NCI-H2227 (cell line): ENCODE data around the gene IRF9.
A peak's percentile ranks its signal among the peaks of the same experiment; 100 is the strongest.
"Not testable (repeated sequence)": the region's sequence is repeated elsewhere in the genome, so short reads cannot be mapped to it uniquely, and the experiment has no call there.

Experiments
- DNase-seq: peaks from one replicate; lab custom pipeline; 2025; ENCODE audit not compliant: unreplicated experiment; lab: John Stamatoyannopoulos, UW

The IRF9 gene

DNA sequence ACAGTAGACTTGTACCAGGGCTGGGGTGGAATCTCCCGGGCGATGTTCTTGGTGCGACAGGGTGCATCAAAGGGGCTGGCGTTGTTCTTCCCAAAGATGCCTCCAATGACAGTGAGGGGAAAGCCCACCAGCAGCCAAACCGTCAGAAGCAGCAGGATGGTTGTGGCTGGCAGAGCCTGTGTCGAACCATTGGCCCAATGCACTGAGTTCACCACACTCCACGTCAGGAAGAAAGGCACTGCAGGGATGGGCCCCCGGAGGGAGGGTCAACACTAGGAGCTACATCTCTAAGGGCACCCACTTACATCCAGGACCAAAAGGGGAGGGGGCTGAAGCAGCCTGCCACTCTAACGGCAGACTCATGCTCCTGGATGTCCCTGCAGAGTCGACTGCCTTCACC, 29.4 kb downstream of the IRF9 start:
- no peak for DNase-seq

DNA sequence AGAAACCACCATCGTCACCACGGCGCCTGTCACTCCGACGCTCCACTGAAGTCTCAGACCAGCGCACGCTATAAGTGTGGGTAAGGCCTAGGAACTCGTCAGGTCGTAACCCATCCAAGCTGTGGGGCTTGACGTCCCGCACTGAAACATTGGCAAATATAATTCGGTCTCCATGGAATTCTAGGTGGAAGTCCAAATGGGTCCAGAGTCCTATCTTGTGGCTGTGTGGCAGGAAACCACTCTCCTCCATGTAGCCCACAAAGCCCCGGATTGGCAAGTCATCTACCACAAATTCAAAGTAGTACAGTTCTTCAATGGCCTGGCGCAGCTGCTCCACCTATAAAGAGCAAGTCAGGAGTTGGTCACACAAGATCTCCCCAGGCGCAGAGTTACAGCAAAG, 31.9 kb downstream of the IRF9 start:
- DNase-seq: no peak

DNA sequence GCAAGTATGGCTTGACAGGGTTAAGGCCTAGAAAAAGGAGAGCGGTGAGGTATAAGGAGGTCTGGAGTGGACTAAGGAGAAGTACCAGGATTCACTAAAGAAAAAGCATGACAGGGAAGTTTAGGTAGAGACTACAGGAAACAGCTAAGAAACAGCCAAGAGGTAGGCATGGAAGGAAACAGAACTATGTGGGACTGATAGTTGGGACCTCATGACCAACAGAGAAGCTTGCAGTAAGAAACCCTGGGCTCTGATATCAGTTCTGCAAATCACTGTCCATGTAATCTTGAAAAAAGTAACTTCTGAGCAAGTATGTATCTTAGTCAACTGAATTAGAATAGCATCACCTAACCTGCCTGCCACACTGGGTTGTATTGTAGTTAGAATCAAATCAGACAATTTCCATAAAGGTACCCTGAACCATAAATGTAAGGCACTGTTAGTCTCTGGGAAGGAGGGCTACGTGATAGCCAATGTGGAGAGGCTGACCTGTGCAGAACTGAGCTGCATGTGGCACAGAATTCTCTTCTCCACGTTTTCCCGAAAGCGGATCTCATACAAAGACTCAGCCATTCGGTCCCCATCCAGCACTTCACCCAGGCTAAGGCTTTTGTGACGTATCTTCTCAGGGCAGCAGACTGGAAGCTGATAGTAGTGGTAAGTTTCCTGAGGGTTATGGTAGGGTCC, 33.3 kb downstream of the IRF9 start:
- no peak for DNase-seq

DNA sequence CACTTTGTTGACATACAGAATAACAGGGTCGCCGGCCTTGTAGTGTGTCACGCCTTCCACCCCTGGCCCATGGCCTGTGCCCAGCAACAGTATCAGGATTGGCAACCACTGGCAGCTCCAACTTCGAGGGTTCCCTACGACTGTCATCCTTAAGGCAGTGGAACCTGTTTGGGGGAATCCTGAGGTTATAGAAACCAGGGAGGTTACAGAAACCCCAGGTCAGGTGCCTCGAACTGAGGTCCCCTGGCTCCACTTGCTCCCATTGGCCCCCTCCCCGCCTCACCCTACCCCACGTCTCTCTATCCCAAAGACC, 33.8 kb downstream of the IRF9 start:
- DNase-seq: no peak

DNA sequence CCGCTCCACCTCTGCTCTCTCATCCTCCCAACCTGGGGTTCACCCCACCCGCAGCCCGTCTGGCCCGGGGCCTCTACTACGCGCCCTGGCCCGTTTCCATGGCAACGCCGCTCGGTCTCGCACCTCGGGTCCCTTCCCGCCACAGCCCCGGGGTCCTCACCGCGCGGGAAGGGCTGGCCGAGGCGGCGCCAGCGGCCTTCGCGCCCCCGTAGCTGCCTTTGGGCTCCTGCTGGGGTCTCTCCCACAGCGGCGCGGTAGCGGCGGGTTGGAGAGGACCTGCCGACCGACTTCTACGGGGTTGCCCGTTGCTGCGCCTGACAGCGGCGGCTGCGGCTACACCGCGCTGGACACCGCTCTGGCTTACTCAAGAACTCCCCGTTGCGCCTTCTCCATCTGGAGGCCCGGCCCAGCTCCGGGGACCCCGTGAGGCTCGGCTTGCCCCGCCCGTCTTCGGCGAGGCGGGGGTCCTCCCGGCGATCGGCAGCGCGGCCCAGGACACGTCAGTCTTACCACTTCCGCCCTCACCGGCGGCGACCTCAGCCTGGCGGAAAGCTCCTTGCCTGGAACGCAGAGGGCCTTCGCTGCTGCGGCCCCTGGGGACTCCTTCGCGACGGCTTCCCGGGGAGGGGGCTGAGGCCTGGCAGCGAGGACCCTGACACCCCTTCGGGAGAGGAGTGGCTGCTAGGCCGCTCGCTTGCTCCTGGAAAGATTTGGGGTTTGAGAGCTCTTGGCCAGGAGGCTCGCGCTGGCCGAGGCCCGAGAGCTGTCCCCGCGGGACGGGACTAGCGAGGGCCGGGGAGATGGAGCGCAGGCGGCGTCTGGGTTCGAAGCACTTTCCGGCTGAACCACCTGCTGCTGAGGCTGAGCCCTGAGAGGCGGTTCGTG, 34.4 kb downstream of the IRF9 start, which contains the start of gene TM9SF1:
Gene TM9SF1 (minus strand): TSS at position 256 of the 885 bp plus-strand sequence. CDS start 422 bp downstream, outside the sequence.
- DNase-seq: peak; percentile 89

DNA sequence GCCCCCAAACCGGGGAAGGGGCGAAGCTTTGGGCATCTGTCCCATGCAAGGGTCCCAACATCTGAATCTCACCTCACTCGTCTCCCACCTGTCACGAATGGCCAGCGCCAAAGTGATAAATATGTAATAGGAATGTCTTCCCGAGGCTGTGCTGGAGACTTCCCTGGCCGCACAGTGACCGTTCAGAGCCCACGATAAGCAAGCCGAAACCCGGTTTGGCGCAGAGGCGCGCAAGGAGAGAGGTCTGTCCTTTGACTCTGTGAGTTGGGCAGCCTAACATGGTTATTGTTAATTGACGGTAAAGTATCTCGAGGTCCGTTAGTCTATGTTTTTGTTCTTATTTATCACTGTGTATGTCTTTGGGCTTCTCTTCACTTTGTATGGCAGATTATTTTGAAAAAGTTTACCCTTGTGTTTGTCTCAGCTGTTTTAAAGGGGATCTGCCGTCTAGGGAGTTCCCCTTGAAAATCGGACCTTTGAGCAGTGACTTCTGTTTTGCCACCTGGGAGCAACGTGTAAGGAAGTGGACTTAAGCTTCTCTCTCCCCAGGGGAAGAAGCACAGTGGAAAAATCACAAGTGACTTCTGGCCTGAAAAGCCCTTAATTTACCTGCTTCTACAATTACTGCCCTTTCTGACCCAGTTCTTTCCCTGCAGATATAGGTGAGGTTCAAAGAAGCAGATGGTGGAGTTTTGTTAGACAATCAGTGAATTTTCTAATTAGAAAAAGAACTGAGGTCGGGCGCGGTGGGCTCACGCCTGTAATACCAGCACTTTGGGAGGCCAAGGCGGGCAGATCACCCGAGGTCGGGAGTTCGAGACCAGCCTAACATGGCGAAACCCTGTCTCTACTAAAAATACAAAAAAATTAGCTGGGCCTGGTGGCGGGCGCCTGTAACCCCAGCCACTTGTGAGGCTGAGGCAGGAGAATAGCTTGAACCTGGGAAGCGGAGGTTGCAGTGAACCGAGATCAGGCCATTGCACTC, 35.3 kb downstream of the IRF9 start:
- peak; percentile 56 for DNase-seq

DNA sequence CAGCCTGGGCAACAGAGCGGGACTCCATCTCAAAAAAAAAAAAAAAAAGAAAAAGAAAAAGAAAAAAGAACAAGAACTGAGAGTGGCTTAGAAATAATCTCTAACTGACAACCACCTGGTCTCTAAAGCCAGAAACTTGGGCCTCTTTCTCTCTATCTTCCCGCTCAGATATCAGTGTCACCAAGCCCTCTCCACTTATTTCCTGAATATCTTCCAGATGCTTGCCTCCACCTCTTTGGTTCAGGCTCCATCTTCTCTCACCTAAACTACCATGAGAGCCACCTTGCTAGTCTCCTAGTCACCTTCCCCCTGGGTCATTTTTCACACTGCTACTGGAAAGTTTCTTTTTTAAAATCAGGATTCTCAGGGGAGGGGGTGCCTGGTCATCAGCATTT, 36.0 kb downstream of the IRF9 start:
- DNase-seq: no peak

DNA sequence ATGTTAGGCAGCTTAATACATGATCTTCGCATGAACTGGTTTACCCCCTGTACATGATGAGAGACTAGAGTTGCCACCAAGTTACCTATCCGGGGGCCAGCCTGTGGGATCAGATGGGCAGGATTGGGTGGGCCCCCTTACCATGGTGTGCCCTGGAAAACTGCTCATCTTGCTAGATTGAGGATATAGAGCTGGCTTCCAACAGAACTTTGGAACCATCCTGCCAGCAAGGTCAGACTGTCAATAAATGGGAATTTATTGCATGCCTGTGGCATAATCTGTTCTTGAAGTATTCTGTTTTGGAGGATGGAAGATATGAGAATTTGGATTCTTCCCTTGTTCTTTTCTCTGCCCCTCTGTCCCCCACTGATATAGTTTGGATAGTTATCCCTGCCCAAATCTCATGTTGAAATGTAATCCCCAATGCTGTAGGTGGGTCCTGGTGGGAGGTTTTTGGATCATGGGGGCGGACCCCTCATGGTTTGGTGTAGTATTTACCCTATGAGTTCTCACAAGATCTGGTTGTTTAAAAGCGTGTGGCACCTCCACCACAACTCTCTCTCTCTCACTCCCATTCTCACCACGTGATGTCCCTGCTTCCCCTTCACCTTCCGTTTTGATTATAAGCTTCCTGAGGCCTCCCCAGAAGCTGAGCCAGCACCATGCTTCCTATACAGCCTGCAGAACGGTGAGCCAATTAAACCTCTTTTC, 37.9 kb downstream of the IRF9 start:
- no peak for DNase-seq

DNA sequence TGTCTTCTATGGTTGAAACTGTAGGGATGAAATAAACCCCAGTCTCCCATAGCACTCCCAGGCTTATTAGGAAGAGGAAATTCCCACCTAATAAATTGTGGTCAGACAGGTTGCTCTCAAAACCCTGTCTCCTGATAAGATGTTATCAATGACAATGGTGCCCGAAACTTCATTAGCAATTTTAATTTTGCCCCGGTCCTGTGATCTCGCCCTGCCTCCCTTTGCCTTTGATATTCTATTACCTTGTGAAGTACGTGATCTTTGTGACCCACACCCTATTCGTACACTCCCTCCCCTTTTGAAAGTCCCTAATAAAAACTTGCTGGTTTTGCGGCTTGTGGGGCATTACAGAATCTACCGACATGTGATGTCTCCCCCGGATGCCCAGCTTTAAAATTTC, 41.5 kb downstream of the IRF9 start:
- not testable (repeated sequence) for DNase-seq

DNA sequence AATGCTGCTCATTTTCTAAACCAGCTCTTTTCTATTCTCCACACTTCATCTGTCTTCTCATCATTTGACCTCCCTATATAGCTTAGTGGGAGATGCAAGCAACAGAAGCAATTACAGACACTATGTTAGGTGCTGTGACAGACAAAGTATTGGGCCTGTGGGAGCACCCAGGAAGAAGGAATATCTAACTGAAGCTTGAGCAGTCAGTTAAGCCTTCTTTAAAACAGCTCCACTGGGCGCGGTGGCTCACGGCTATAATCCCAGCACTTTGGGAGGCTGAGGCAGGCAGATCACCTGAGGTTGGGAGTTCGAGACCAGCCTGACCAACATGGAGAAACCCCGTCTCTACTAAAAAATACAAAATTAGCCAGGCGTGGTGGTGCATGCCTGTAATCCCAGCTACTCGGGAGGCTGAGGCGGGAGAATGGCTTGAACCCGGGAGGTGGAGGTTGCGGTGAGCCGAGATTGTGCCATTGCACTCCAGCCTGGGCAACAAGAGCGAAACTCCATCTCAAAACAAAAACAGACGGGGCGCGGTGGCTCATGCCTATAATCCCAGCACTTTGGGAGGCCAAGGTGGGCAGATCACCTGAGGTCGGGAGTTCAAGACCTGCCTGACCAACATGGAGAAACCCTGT, 42.3 kb downstream of the IRF9 start:
- not testable (repeated sequence) for DNase-seq

DNA sequence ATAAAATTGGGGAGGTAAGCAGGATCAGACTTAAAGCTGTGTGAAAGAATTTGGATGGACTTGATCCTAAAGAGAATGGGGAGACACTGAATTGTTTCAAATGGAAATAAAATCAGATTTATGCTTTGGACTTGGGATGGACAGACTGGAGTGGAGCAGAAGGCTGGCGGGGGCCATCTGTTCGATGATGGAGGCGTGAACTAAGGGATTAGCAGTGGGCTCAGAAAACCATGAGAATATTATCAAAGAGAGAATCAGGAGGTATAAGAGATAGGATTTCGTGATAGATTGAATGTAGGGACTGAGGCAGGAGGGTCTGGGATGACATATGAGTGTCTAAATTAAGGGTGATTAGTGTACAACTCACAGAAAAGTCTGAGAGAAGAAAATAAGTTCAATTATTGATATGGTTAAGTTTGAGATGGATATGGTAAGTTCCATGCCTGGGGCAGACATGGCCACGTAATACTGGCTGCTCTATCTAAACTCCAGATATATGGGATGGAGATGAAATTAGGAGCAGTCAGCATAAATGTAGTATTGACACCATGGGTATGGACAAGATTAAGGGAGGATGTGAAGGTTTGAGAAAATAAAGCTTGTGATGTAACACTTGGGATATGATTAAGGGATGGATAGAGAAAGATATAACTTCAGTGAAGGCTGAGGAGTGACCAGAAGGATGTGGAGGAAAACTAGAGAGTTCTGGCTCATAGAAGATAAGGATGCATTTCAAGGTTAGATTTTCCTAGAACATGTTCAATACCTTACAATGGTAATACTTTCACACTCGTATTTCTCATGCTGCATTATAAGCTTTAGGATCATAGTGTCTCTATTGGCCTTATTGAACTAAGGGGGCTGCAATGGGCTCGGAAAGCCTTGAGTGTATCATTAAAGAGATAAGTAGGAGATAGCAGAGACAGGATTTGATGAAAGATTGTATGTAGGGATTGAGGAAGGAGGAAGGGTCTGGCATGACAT, 43.4 kb downstream of the IRF9 start:
- no peak for DNase-seq

DNA sequence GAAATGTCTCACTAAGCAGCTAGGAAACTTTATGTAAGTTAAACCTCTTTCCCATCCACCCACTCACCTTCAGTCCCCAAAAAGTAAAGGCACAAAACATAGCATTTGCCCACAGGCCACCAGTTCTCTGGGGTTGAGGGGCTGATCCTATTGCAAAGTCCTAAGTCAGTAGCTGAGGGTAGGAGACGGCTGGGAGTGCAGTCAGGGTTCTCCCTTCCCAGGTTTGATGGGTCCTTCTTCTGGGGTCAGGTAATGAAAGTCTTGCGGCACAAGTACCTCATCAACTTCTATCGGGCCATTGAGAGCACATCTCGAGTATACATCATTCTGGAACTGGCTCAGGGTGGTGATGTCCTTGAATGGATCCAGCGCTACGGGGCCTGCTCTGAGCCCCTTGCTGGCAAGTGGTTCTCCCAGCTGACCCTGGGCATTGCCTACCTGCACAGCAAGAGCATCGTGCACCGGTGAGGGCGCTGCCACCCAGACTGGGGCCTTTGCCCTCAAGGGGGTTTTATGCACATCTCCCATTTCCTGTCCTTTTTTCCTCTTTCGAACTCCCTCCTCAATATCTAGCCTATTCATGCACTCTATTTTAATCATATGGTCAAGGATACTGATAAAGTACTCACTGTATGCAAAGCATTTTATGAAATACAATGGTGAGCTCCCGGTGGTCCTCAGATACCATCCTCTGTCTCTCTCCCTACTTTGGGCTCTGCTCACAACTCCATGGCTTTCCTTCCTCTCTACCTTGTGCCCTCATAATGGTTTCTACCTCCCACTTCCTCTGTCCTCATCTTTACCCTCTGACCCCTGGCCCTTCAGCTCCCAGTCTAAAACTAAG, 45.4 kb downstream of the IRF9 start:
- no peak for DNase-seq

DNA sequence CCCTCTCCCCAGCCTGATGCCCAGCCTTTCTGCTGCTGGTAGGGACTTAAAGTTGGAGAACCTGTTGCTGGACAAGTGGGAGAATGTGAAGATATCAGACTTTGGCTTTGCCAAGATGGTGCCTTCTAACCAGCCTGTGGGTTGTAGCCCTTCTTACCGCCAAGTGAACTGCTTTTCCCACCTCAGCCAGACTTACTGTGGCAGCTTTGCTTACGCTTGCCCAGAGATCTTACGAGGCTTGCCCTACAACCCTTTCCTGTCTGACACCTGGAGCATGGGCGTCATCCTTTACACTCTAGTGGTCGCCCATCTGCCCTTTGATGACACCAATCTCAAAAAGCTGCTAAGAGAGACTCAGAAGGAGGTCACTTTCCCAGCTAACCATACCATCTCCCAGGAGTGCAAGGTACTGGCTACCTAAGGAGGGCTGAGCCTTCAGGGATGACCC, 46.1 kb downstream of the IRF9 start:
- no peak for DNase-seq

DNA sequence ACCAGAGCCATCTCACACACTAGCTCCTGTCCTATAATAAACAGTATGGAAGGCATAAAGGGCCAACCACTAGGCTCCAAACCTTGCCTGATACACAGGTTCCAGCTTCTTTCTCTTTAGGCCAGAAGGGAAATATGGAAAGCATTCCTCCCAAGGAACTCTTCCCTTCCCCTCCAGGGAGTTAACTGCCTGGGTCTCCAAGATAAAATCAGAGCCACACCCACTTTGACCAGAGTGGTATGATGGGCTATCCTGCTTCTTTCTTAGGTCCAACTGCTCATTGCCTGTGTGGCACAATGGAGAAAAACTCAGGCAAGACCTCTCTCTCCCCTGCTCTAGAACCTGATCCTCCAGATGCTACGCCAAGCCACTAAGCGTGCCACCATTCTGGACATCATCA, 46.6 kb downstream of the IRF9 start:
- no peak for DNase-seq

DNA sequence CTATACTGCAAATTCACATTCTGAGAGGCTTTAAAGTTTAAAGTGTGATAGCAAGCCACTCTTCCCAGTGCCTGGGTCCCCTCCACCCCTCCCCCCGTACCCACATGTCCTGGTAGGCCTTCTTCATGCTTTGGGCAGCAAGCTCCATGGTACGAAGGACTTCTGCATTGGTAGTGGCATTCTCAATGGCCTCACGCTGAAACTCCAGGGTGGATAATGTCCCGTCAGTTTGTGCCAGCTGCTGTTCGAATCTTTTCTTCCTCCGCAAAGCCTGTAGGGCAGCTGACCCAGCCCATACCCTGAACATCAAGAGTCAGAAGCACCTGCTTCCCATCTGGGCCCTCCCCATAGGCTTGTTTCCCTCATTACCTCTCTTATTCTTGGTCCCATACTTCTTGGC, 50.2 kb downstream of the IRF9 start:
- no peak for DNase-seq

DNA sequence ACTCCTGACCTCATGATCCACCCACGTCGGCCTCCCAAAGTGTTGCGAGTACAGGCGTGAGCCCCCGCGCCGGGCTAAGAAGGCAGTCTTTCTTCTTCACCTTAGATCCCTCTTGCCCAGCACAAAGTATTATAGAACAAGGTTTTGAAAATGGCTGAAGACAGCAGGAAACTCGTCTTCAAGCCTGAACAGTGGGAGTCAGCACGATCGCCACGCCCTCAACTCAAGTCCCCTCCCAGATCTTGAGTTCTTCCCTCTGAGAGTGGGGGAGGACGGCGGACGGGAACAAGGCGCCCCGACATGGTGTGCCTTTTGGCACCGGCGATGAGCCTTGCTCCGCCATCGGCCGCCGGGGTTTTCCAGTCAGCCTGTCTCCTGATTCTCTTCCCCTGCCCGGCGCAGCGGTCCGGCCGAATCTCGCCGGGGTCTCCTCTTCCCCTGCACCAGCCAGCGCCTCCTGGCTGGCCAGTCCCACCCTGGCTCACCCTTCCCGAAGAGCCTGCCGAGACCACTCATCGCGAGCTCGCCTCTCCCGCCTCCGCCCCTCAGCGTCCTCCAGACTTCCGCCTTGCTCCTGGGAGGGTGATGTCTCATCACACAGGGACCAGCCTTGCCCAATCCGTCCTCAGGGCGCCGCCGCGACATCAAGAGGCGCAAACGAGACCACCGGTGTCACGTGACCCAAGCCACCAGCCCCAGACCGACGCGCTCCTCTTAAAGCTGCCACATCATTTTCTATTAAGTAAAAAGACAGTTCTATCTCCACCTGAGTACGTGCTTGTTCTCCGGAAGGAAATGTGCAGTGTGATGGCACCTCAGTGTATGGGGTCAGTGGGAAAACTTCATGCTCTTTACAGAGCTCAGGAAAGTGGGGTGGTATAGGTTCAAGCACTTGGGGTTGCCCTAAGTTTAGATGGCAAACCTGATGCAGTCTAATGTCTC, 52.1 kb downstream of the IRF9 start, which contains the start of gene CHMP4A:
Gene CHMP4A (minus strand): TSS at position 565 of the 942 bp plus-strand sequence. CDS start 49 bp downstream, at position 516.
- peak; percentile 98 for DNase-seq
